Endothelial cell of umbilical vein (primary cell): ENCODE results near the gene CD83. TPM values are rescaled to one million over a fixed set of nuclear protein-coding genes. Genes with fewer than 3 reads are reported as not detected.

Experiments used
- BruUV-seq: library from RNA; stranded (reverse); fragments of 400-500 nt; replicated peaks from 2 replicates; lab custom pipeline; 2021; lab: Mats Ljungman, UMichigan
- CTCF ChIA-PET: fragments of 300-600, 350-600 bp; sonication (Branson Sonifier 250); formaldehyde crosslinking; loops from one replicate; lab custom pipeline; 2021; ENCODE audit warnings: antibody characterized with exemption, inconsistent platforms; lab: Charles Lee
- POLR2A ChIA-PET: fragments of 300-600, 350-600 bp; sonication (Branson Sonifier 250); formaldehyde crosslinking; loops from one replicate; lab custom pipeline; 2021; ENCODE audit warnings: antibody characterized with exemption, inconsistent platforms; lab: Charles Lee
- DNase-seq: peaks from one replicate; pipeline ENCODE4 v3.0.0-alpha.2; 2011; ENCODE audit warnings: low read depth, low spot score
- FAIRE-seq: peaks from 2 replicates; lab custom pipeline; 2011; peaks lifted over from hg19 to GRCh38; lab: Jason Lieb, UNC
- H2AFZ ChIP-seq: 2 replicates; pipeline ENCODE4 v1.6.0; 2012; ENCODE audit warnings: low read depth, low read length, control low read depth, inconsistent platforms
- H3K27ac ChIP-seq: 2 replicates; pipeline ENCODE4 v1.5.1; 2011; ENCODE audit warnings: low read depth, mild to moderate bottlenecking, control low read depth, low read length, moderate library complexity; ENCODE audit not compliant: insufficient read depth
- H3K27me3 ChIP-seq, 2 experiments: 2 replicates each; pipeline versions ENCODE4 v1.6.0 to v1.6.1; 2011; ENCODE audit warnings: low read length in 2 of 2, mixed read lengths in 1 of 2; ENCODE audit not compliant: control insufficient read depth in 2 of 2, insufficient read depth in 2 of 2
- H3K36me3 ChIP-seq, 2 experiments: 2 replicates in 1 of 2; 3 replicates in 1 of 2; pipeline ENCODE4 v1.5.1; 2011; ENCODE audit warnings: low read length in 2 of 2, mild to moderate bottlenecking in 1 of 2, moderate library complexity in 1 of 2; ENCODE audit not compliant: control insufficient read depth in 2 of 2, insufficient read depth in 2 of 2; ENCODE audit errors: extremely low read depth in 1 of 2
- H3K4me1 ChIP-seq: 3 replicates; pipeline ENCODE4 v1.5.1; 2011; ENCODE audit warnings: mild to moderate bottlenecking, low read length; ENCODE audit not compliant: control insufficient read depth, insufficient read depth; ENCODE audit errors: extremely low read depth
- H3K4me2 ChIP-seq: 2 replicates; pipeline ENCODE4 v1.6.1; 2011; ENCODE audit warnings: low read length, control low read depth, mixed read lengths; ENCODE audit not compliant: insufficient read depth
- H3K4me3 ChIP-seq, 3 experiments: fragments of 200-600 bp in 1 of 3; sonication (generic), shearing (Covaris generic) in 1 of 3; replicated peaks in 1 of 3; 2 replicates each; pipeline ENCODE4 v1.5.1; 2011 to 2016; ENCODE audit warnings: control low read depth in 3 of 3, low read length in 3 of 3, mild to moderate bottlenecking in 2 of 3, inconsistent platforms in 1 of 3, low read depth in 1 of 3, moderate library complexity in 1 of 3; ENCODE audit not compliant: insufficient read depth in 1 of 3
- H3K79me2 ChIP-seq: 2 replicates; pipeline ENCODE4 v1.6.0; 2012; ENCODE audit warnings: low read length, inconsistent platforms; ENCODE audit not compliant: control insufficient read depth, insufficient read depth
- H3K9ac ChIP-seq: replicated peaks from 2 replicates; pipeline ENCODE3; 2011; ENCODE audit warnings: low read length, control low read depth; ENCODE audit not compliant: insufficient read depth; ENCODE audit errors: extremely low read depth
- H3K9me1 ChIP-seq: replicated peaks from 3 replicates; pipeline ENCODE4 v1.6.0; 2011; ENCODE audit warnings: mild to moderate bottlenecking, low read length; ENCODE audit not compliant: control insufficient read depth, insufficient read depth; ENCODE audit errors: extremely low read depth
- H3K9me3 ChIP-seq: replicated peaks from 2 replicates; pipeline ENCODE4 v1.5.1; 2012; ENCODE audit warnings: low read length, inconsistent platforms; ENCODE audit not compliant: control insufficient read depth, insufficient read depth
- H4K20me1 ChIP-seq: replicated peaks from 2 replicates; pipeline ENCODE3; 2011; ENCODE audit warnings: mild to moderate bottlenecking, low read length; ENCODE audit not compliant: control insufficient read depth, insufficient read depth; ENCODE audit errors: extremely low read depth
- EZH2 ChIP-seq: IDR thresholded peaks from 2 replicates; pipeline ENCODE4 v1.6.1; 2012; ENCODE audit warnings: borderline replicate concordance, low read depth, mild to moderate bottlenecking, moderate library complexity, low read length, inconsistent platforms; ENCODE audit not compliant: severe bottlenecking
- FOS ChIP-seq: IDR thresholded peaks from 2 replicates; pipeline ENCODE4 v1.6.1; 2011; ENCODE audit warnings: mild to moderate bottlenecking, low read length, moderate library complexity, borderline replicate concordance; ENCODE audit not compliant: insufficient read depth
- GATA2 ChIP-seq: IDR thresholded peaks from 2 replicates; pipeline ENCODE4 v1.7.0; 2011; ENCODE audit warnings: low read depth, mild to moderate bottlenecking, moderate library complexity, mixed read lengths, low read length; ENCODE audit not compliant: insufficient read length, insufficient read depth
- JUN ChIP-seq: IDR thresholded peaks from 2 replicates; pipeline ENCODE4 v1.6.1; 2011; ENCODE audit warnings: borderline replicate concordance, low read depth; ENCODE audit not compliant: insufficient read length, insufficient read depth
- MYC ChIP-seq: IDR thresholded peaks from one replicate; pipeline ENCODE4 v1.6.1; 2011; ENCODE audit warnings: mild to moderate bottlenecking, low read depth, low read length
- POLR2A ChIP-seq: IDR thresholded peaks from 2 replicates; pipeline ENCODE4 v1.6.1; 2012; ENCODE audit warnings: low read depth, mild to moderate bottlenecking, control low read depth, low read length
- POLR2AphosphoS5 ChIP-seq: IDR thresholded peaks from 2 replicates; pipeline ENCODE4 v1.6.1; 2012; ENCODE audit warnings: low read depth, mild to moderate bottlenecking, control low read depth, low read length, moderate library complexity; ENCODE audit not compliant: insufficient read depth
- dilution Hi-C: fragments of 300-500 bp; cut with MboI; formaldehyde crosslinking; loops from one replicate; pipeline ENCODE4 v1.15.0; 2019; ENCODE audit warnings: low sequenced_read_pairs; ENCODE audit not compliant: extremely low pct_ligation_motif_present
- intact Hi-C: fragments of 100-400 bp; cut with micrococcal nuclease; formaldehyde crosslinking; loops from one replicate; pipeline ENCODE4 v1.10.0; 2022
- polyA plus RNA-seq, 4 experiments: library from polyadenylated mRNA; depleted of rRNA in 3 of 4; stranded (reverse) in 3 of 4; unstranded in 1 of 4; fragments of >200 nt; gene quantifications; 2 replicates each; pipeline versions ENCODE4 v1.2.1 to v1.2.3, GENCODE V29; 2011 to 2012; ENCODE audit warnings: missing spikeins in 1 of 4
- total RNA-seq: library from RNA; stranded (reverse); gene quantifications from 2 replicates; pipeline ENCODE4 v1.2.3, GENCODE V29; 2021
- TF ChIP-seq, protein P1 (sequence below), 2 donors: IDR thresholded peaks; 1 replicate in 1 of 2; 2 replicates in 1 of 2; pipeline ENCODE4 v1.5.1; 2011; ENCODE audit warnings: low read length in 2 of 2, mild to moderate bottlenecking in 2 of 2, moderate library complexity in 2 of 2, control low read depth in 1 of 2, inconsistent platforms in 1 of 2, low read depth in 1 of 2; ENCODE audit not compliant: insufficient read depth in 1 of 2; ENCODE audit errors: extremely low read depth in 1 of 2
- TF ChIP-seq, protein P2 (sequence below): IDR thresholded peaks from 2 replicates; pipeline ENCODE4 v1.6.1; 2011; ENCODE audit not compliant: insufficient read depth, insufficient read length

The CD83 gene
- total and polyA plus RNA-seq, 2 donors (not counting 3 experiments of a cell fraction or from before 2014, with no cell fraction given), result 0.40 to 0.46 TPM

- TF ChIP-seq, protein P1, sequence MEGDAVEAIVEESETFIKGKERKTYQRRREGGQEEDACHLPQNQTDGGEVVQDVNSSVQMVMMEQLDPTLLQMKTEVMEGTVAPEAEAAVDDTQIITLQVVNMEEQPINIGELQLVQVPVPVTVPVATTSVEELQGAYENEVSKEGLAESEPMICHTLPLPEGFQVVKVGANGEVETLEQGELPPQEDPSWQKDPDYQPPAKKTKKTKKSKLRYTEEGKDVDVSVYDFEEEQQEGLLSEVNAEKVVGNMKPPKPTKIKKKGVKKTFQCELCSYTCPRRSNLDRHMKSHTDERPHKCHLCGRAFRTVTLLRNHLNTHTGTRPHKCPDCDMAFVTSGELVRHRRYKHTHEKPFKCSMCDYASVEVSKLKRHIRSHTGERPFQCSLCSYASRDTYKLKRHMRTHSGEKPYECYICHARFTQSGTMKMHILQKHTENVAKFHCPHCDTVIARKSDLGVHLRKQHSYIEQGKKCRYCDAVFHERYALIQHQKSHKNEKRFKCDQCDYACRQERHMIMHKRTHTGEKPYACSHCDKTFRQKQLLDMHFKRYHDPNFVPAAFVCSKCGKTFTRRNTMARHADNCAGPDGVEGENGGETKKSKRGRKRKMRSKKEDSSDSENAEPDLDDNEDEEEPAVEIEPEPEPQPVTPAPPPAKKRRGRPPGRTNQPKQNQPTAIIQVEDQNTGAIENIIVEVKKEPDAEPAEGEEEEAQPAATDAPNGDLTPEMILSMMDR (IDR thresholded peaks at IDR 0.05; ENCODE audit: extremely low read depth in 1 of 2, insufficient read depth in 1 of 2, low read depth in 1 of 2, low read length in 2 of 2), result no peak
- TF ChIP-seq POLR2A, result no peak
- TF ChIP-seq EZH2, result no peak
- TF ChIP-seq GATA2, result no peak
- TF ChIP-seq MYC, result no peak
- no peak for TF ChIP-seq JUN
- no peak for TF ChIP-seq FOS
- TF ChIP-seq POLR2AphosphoS5, result no peak
- TF ChIP-seq, protein P2, sequence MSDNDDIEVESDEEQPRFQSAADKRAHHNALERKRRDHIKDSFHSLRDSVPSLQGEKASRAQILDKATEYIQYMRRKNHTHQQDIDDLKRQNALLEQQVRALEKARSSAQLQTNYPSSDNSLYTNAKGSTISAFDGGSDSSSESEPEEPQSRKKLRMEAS, result no peak
- no peak for FAIRE-seq
- H3K4me2 ChIP-seq, result no peak overlapping the region
- H3K79me2 ChIP-seq, result no peaks in the 10 kb centered on the region
- H4K20me1 ChIP-seq, result no peaks in the 10 kb centered on the region
- no peaks in the 10 kb centered on the region for H3K9me3 ChIP-seq
- dilution Hi-C loops (no loop called here), intact Hi-C loops (loop anchor here (10.0 kb wide), 1 partner anchor 99 kb away; no protein-coding TSS in a partner anchor)
- CTCF ChIA-PET, result interaction anchor here (1.0 to 5.8 kb wide), 3 partner anchors 14 to 232 kb away, joined by 3 to 98 read pairs (median 8); no protein-coding TSS in a partner anchor
- no TSS peak for BruUV-seq
- H3K4me1 ChIP-seq, result no peaks in the 10 kb centered on the region
- DNase-seq, result no peak
- H3K9ac ChIP-seq, result no peak overlapping the region
- H3K27me3 ChIP-seq, result no peaks in the 10 kb centered on the region
- H3K4me3 ChIP-seq, result no peak overlapping the region
- H3K27ac ChIP-seq, result no peak overlapping the region
- POLR2A ChIA-PET, result no interaction called here
- H3K9me1 ChIP-seq, result no peaks in the 10 kb centered on the region
- no peak overlapping the region for H2AFZ ChIP-seq
- H3K36me3 ChIP-seq, result no peaks in the 10 kb centered on the region
Measured at GRCh38 chr6:14143305-14143704, 25.7 kb downstream of the CD83 start.
